Gastroesophageal sphincter (tissue), 4 donors: Measurements from ENCODE around the gene OR10G2. TPM values are rescaled to one million over a fixed set of nuclear protein-coding genes. Genes with fewer than 3 reads are reported as not detected.
"Not testable (repeated sequence)": the region's sequence is repeated elsewhere in the genome, so short reads cannot be mapped to it uniquely, and the experiment has no call there.

ENCODE experiments used
- ATAC-seq: fragments of 150-250 bp; one replicate; pipeline ENCODE4 v1.9.1; 2016; ENCODE audit warnings: mild to moderate bottlenecking, moderate library complexity
- H3K27ac ChIP-seq, 4 donors: fragments of 200-600 bp; sonication (generic) in 3 of 4; 1 replicate in 3 of 4; 2 replicates in 1 of 4; pipeline ENCODE4 v1.5.1; 2016 to 2019
- H3K27me3 ChIP-seq: fragments of 200-600 bp; sonication (generic); one replicate; pipeline ENCODE4 v1.5.1; 2019
- H3K36me3 ChIP-seq, 2 donors: fragments of 200-600 bp; sonication (generic); one replicate each; pipeline ENCODE4 v1.5.1; 2019; ENCODE audit warnings: control low read depth in 1 of 2
- H3K4me1 ChIP-seq, 3 donors: fragments of 200-600 bp; sonication (generic); 1 replicate in 2 of 3; 2 replicates in 1 of 3; pipeline ENCODE4 v1.5.1; 2016 to 2019; ENCODE audit warnings: control low read depth in 2 of 3
- H3K4me3 ChIP-seq, 2 donors: fragments of 200-600 bp; sonication (generic); one replicate each; pipeline ENCODE4 v1.5.1; 2019; ENCODE audit warnings: mild to moderate bottlenecking in 1 of 2, moderate library complexity in 1 of 2
- H3K9me3 ChIP-seq, 3 donors: fragments of 200-600 bp; sonication (generic); one replicate each; pipeline ENCODE4 v1.5.1; 2017 to 2019; ENCODE audit warnings: control low read depth in 2 of 3
- CTCF ChIP-seq, 4 experiments: fragments of 200-600 bp in 2 of 4; fragments of 450-650 bp in 2 of 4; sonication (generic) in 1 of 4; IDR thresholded peaks; one replicate each; pipeline ENCODE4 v1.5.1; 2017 to 2019; ENCODE audit warnings: antibody characterized with exemption in 4 of 4, mild to moderate bottlenecking in 2 of 4, moderate library complexity in 2 of 4
- EP300 ChIP-seq: sonication (generic); formaldehyde crosslinking; IDR thresholded peaks from one replicate; pipeline ENCODE4 v1.6.1; 2017; ENCODE audit warnings: antibody characterized with exemption, mild to moderate bottlenecking
- POLR2A ChIP-seq, 2 donors: fragments of 450-650 bp; IDR thresholded peaks; one replicate each; pipeline ENCODE4 v1.6.1; 2017; ENCODE audit warnings: antibody characterized with exemption in 2 of 2, mild to moderate bottlenecking in 2 of 2, moderate library complexity in 1 of 2
- POLR2AphosphoS5 ChIP-seq: sonication (generic); formaldehyde crosslinking; IDR thresholded peaks from one replicate; pipeline ENCODE4 v1.6.1; 2017; ENCODE audit warnings: antibody characterized with exemption
- WGBS, 2 donors: methylation state at CpG; one replicate each; pipeline ENCODE4 v1.1.5; 2018; ENCODE audit warnings: low coverage in 1 of 2; 5-methylcytosine and 5-hydroxymethylcytosine counted together
- total RNA-seq, 4 donors: library from RNA; depleted of rRNA; stranded (reverse); fragments of >200 nt; gene quantifications; one replicate each; pipeline ENCODE4 v1.1.0, GENCODE V29; 2016

Gene OR10G2
- total RNA-seq, 4 donors from 2014 or later: not detected

GRCh38 chr14:21612324-21612723 is 22.4 kb downstream of the OR10G2 start:
- WGBS, 2 donors: 72 to 76% methylated on average over 2 to 4 of the region's 6 CpGs
- Histone ChIP-seq H3K4me3 (no peak overlapping the region), H3K36me3 (no peaks in the 10 kb centered on the region), H3K27me3 (no peaks in the 10 kb centered on the region), H3K4me1 (no peaks in the 10 kb centered on the region), H3K27ac (no peak overlapping the region), H3K9me3 (no peaks in the 10 kb centered on the region)
- ATAC-seq: no peak
- no peak for TF ChIP-seq POLR2A (IDR thresholded peaks at IDR 0.05)
- TF ChIP-seq CTCF (IDR thresholded peaks at IDR 0.05): no peak
- TF ChIP-seq POLR2AphosphoS5: no peak
- TF ChIP-seq EP300: no peak

GRCh38 chr14:21602181-21602580 is 32.6 kb downstream of the OR10G2 start:
- H3K9me3 ChIP-seq, H3K4me3 ChIP-seq, H3K27me3 ChIP-seq, H3K4me1 ChIP-seq, H3K27ac ChIP-seq, H3K36me3 ChIP-seq, ATAC-seq: not testable (repeated sequence)
- 69 to 71% methylated on average over 2 to 3 of the region's 8 CpGs for WGBS, 2 donors

GRCh38 chr14:21589317-21589716 is 45.4 kb downstream of the OR10G2 start:
- WGBS, 2 donors: 77 to 78% methylated on average over 3 to 4 of the region's 4 CpGs
- Histone ChIP-seq H3K27me3 (peaks cover 19% of the 10 kb centered on the region), H3K9me3 (peaks cover 0 to 22% (median 0%) of the 10 kb centered on the region in 3 donors), H3K36me3 (no peaks in the 10 kb centered on the region), H3K4me3 (no peak overlapping the region), H3K27ac (no peak overlapping the region), H3K4me1 (no peaks in the 10 kb centered on the region)
- ATAC-seq: no peak
- no peak for TF ChIP-seq POLR2AphosphoS5
- TF ChIP-seq CTCF (IDR thresholded peaks at IDR 0.05): no peak
- TF ChIP-seq POLR2A (IDR thresholded peaks at IDR 0.05): no peak

Other genes with a start within 250 kb of the OR10G2 start
- 10 to 100 TPM; 47.4 to 59.0 (median 53.3) TPM for gene CHD8, start 178.8 kb downstream of the OR10G2 start, total RNA-seq
- gene RAB2B, start 158.0 kb downstream of the OR10G2 start, total RNA-seq: 10 to 100 TPM; 28.3 to 44.8 (median 29.7) TPM
- 10 to 100 TPM; 39.8 to 82.4 (median 62.3) TPM for gene TOX4, start 157.7 kb downstream of the OR10G2 start, total RNA-seq
- gene METTL3, start 123.6 kb downstream of the OR10G2 start, total RNA-seq: 10 to 100 TPM; 31.9 to 73.0 (median 48.6) TPM
- 10 to 100 TPM; 14.7 to 23.8 (median 21.8) TPM for gene SALL2, start 108.6 kb downstream of the OR10G2 start, total RNA-seq
- gene OR10G3, start 54.9 kb downstream of the OR10G2 start, total RNA-seq: not detected
- not detected for gene OR4E2, start 18.9 kb upstream of the OR10G2 start, total RNA-seq
- gene OR4E1, start 38.9 kb upstream of the OR10G2 start, total RNA-seq: not detected